Measurements from ENCODE around the gene ABCC12.

Gene ABCC12

DNA sequence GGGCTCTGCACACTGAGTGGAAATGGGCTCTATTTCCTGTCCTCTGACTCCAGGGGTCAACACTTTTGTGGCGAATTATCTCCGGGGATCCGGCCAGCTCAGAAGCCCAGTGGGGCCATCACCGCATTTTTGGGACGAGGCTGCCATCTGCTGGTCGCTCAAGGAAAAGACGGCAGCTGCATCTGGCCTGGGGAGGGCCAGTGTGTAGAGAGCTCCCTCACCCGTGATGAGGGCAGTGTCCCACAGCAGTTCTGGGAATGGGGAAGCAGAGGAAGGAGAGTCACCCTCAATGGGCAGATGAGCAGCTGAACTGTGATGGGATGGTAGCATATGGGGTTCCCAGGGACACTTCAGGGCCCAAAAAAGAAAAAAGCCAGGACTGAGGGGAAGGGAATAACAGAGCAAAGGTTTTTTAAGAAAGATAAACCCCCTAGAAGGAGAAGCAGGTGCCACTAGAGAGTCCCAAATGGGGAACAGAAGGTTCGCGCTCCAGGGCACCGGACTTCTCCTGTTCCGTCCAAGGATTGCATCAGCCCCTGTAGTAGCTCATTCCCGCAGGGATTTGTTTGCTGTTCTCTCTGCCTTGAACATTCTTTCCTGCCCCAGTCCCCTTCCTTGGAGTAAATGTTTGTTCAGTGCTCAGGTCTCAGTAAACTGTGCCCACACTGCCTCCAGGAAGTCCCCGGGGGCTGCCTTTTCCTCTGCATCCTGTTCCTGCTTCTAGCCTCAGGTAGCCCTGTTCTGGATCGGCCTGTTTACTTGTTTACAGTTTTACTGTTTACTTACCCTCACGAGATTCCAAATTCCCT, 9.3 kb upstream of the ABCC12 start:
- H3K4me3 ChIP-seq (ENCODE audit: low read depth, low read length), result peak overlapping the region; percentile 21; the same call in 1 of the 2 replicates
- TF ChIP-seq, protein P1, sequence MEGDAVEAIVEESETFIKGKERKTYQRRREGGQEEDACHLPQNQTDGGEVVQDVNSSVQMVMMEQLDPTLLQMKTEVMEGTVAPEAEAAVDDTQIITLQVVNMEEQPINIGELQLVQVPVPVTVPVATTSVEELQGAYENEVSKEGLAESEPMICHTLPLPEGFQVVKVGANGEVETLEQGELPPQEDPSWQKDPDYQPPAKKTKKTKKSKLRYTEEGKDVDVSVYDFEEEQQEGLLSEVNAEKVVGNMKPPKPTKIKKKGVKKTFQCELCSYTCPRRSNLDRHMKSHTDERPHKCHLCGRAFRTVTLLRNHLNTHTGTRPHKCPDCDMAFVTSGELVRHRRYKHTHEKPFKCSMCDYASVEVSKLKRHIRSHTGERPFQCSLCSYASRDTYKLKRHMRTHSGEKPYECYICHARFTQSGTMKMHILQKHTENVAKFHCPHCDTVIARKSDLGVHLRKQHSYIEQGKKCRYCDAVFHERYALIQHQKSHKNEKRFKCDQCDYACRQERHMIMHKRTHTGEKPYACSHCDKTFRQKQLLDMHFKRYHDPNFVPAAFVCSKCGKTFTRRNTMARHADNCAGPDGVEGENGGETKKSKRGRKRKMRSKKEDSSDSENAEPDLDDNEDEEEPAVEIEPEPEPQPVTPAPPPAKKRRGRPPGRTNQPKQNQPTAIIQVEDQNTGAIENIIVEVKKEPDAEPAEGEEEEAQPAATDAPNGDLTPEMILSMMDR (IDR thresholded peaks at IDR 0.05; ENCODE audit: control insufficient read depth, extremely low read depth, insufficient read depth), result peak; percentile 90
- DNase-seq (ENCODE audit: low read depth), result peak; percentile 93

DNA sequence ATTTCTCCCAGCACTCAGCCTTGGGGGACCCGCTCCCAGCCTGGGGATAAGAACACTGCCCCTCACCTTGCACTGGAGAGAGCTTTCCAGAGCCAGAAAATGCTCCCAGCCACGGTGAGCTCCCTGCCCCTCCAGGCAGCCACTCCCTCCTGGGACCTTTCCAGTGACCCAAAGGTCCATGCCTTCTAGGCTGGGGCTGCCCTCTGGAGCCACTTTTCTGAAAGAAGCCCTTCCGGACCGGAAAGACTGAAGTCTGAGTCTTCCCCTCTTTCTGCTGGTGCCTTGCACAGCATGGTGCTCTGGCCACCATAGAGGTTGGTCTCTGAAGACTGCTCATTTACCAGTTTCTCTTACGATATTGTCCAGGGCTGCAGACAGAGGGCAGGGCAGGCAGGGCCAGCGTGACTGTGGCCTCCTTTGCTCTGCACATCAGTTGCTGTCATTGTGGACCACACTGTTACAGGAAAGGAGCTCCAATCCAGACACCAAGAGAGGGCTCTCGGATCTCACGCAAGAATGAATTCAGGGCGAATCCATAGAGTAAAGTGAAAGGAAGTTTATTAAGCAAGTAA, 7.1 kb upstream of the ABCC12 start:
- no peak for DNase-seq (ENCODE audit: low read depth)
- H3K4me3 ChIP-seq (ENCODE audit: low read depth, low read length), result no peak overlapping the region

DNA sequence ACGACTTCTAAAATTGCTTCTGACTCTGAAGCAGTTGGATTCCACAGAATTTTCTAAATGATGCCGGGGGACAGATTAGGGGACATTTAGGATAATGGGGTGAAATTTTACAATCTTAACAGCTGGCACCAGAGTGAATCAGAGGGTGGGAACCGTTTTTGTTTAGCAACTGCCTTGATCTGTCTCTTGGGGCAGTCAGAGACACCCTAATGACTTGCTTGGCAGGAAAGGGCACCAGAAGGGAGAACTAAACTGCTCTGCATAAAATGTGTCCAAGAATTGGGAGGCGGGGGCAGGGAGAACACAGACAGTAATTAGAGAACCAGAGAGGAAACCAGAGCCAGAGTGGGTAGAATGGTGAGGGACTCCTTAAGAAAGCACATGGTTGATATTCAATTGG, 6.1 kb upstream of the ABCC12 start:
- TF ChIP-seq, protein P1 (IDR thresholded peaks at IDR 0.05; ENCODE audit: control insufficient read depth, extremely low read depth, insufficient read depth), result no peak
- H3K4me3 ChIP-seq (ENCODE audit: low read depth, low read length), result no peak overlapping the region
- no peak for DNase-seq (ENCODE audit: low read depth)

More for the DNA sequence above, 7.1 kb upstream of the ABCC12 start:
- TF ChIP-seq, protein P1 (IDR thresholded peaks at IDR 0.05; ENCODE audit: control insufficient read depth, extremely low read depth, insufficient read depth), result no peak

DNA sequence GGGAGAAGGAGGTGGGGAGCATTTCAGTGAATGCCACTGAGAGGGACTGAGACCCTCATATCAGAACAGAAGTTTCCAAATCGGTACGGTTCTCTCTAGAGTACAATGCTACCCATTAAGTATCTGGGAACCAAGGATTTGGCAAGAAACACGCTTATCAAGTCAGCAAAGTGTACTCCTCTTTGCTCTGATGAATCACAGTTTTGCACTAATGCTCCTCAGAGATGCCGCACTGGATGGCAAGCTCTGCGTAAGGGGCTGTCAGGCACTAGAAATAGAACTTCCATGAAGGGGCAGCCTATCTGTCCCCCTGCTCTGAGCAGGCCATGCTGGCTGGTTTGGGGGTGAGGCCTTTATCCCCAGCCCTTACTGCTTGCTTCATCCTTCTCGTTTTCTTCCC, 4.8 kb upstream of the ABCC12 start:
- no peak for DNase-seq (ENCODE audit: low read depth)
- no peak overlapping the region for H3K4me3 ChIP-seq (ENCODE audit: low read depth, low read length)
- TF ChIP-seq, protein P1 (IDR thresholded peaks at IDR 0.05; ENCODE audit: control insufficient read depth, extremely low read depth, insufficient read depth), result no peak

DNA sequence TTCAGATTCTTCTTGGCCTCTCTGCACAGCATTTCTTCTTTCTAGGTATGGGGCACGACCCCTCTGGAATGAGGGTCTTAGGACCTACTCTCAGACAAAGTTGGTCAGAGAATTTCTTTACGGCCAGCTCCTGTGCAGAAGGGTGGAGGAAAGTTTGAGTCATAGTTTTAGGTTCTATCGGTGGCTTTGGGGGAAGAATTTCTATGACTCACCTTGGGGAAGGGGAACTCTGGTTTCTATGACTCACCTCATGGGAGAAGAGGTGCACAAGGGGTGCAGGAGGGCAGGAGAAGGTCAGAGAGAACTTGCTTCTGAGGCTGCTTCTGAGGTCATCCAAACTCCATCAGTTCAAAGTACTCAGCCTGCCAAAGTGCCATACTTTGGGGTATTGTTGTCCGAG, 2.5 kb upstream of the ABCC12 start:
- TF ChIP-seq, protein P1 (IDR thresholded peaks at IDR 0.05; ENCODE audit: control insufficient read depth, extremely low read depth, insufficient read depth), result no peak
- DNase-seq (ENCODE audit: low read depth), result no peak
- no peak overlapping the region for H3K4me3 ChIP-seq (ENCODE audit: low read depth, low read length)

DNA sequence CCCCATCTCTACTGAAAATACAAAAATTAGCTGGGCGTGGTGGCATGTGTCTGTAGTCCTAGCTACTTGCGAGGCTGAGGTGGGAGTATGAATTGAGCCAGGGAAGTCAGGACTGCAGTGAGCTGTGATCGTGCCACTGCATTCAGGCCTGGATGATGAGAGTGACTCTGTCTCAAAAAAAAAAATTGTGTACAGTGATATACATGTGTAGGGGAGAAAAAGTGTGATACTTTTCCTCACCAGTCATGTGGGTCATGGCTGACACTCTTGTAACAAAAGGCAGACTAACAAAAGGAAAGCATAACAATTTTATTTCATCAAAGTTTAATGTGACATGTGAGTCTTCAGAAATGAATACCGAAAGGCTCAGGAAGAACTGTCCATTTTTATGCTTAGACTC, 2.0 kb upstream of the ABCC12 start:
- no peak overlapping the region for H3K4me3 ChIP-seq (ENCODE audit: low read depth, low read length)
- no peak for DNase-seq (ENCODE audit: low read depth)
- TF ChIP-seq, protein P1 (IDR thresholded peaks at IDR 0.05; ENCODE audit: control insufficient read depth, extremely low read depth, insufficient read depth), result no peak
